GM19438 (cell line): Measurements from ENCODE around the gene ADNP.

Experiments
- ATAC-seq: cut with Tn5 transposase; IDR thresholded peaks from one replicate; pipeline ENCODE4 v1.9.1; 2021; ENCODE audit warnings: low read depth; ENCODE audit not compliant: unreplicated experiment

ADNP gene

DNA sequence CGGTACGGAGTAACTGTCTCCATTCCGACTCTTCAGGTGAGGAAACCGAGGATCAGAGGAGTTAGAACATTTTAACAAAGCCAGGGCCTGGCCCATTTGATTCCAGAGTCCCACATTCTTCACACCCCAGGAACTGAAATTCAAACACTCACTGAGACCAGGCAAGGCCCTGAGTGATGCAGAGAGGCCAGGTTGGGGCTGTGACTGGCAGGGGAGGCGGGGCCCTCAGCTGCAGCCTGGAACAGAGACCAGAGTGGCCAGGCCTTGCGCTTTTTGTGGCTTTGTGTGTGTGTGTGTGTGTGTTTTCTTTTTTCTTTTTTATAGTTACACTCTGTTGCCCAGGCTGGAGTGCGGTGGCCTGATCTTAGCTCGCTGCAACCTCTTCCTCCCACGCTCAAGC, 79.2 kb downstream of the ADNP start:
- no peak for ATAC-seq

DNA sequence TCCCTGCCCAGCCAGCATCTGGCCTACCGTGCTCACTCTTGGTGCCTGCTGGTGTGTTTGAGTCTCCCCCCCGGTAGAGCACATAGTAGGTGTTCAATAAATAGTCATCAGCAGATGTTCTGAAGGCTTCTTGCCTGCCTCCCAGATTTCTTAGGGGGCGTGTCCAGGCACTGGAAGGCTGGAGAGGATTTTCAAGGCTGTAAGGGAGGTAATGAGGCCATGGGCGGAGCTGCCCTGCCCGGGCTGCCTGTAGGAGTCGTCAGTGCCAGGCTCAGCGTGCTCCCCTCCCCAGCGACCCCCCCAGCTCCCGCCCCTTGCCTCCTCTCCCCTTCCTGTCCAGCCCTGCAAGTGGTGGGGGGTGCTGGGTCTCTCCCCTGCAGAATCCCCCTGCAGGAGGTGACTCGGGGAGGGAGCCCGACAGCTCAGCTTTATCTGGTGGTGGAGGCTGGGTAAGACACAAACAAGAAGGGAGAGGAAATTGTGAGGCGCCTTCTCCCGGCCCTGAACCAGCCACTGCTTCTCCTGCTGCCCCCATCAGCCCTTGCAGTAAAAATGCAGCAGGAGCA, 80.4 kb downstream of the ADNP start:
- ATAC-seq, result no peak

DNA sequence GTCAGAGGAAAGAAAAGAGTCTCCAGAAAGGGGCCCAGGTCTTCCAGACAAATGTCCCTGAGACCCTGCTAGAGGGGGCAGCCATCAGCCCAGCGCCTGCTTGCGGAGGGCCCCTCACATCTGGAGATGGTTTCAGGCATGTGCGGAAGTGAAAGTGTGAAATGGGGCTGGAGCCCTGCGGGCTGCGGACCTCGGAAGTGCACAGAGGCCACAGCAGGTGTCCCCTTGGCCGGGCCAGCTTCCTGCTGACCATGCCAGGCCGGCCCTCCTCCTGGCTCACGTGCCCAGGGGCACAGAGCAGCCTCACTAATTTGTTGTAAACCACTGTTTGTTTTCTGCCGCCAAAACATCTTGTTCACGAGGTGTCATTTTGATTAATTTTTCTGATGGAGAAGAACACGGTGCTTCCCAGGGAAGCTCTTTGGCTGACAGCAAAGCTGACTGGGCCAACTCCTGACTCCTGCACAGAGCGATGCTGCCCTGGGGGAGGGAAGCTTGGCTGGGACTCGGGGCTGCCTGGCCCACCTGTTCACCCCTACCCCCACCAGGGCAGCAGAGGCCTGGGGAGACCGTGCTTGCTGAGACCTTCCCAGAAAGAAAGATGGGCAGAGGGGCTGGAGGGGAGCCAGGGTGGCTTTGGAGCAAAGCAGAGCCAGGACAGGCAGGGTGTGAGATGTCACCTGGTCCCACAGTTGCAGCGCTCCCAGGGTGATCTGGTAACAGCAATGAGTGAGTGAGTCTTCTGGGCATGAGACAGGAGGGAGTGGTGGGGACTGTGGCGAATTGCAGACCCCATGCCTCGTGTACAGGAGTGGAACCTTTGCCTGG, 82.2 kb downstream of the ADNP start:
- no peak for ATAC-seq

DNA sequence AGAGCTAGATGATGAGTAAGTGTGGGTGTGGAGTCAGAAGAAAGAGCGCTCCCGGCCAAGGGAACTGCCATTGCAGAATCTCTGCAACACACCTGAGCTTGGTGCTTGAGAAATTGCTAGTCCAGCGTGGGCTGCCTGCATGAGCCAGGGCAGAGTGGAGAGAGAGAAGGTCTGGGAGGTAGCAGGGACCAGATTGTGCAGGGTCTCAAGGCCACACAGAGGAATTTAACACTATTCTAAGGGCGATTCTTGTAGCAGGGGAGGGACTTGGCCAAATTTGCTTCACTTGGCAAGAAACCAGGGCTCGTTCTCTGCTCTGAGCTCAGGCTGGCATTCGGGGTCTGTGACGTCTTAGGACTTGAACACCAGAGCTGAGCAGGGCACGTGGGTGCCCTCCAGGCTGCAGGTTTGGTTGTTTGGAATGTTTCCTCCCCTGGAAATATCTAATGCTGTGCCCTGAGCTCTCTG, 82.9 kb downstream of the ADNP start:
- no peak for ATAC-seq

DNA sequence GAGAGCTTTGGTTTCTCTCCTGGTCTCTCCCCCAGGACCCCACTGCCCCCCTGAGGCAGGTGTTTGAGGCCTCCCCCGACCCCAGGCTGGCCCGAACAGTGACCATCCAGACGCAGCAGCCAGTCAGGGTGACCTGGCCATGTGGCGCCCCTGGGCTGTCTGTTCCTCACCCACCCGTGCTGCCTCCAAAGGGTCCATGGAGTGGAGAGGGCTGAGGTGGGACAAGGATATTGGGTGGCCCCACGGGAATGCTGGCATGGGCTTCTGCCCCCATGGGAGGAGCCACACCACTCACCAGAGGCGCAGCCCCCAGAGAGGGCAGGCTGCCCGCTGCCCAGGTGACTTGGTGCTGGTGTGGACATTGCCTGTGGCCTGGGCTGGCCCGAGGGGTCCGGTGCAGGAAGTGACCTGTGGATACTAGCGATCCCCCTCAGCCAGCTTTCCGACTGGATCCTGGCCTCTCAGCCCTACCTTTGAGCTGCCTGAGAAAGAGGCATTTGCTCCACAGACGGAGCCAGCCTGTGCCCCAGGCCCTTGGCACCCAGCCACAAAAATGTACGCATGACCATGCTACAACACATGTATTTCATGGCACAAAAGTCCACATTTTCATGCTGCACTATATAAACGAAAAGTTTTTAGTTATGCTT, 85.5 kb downstream of the ADNP start:
- ATAC-seq, result no peak

DNA sequence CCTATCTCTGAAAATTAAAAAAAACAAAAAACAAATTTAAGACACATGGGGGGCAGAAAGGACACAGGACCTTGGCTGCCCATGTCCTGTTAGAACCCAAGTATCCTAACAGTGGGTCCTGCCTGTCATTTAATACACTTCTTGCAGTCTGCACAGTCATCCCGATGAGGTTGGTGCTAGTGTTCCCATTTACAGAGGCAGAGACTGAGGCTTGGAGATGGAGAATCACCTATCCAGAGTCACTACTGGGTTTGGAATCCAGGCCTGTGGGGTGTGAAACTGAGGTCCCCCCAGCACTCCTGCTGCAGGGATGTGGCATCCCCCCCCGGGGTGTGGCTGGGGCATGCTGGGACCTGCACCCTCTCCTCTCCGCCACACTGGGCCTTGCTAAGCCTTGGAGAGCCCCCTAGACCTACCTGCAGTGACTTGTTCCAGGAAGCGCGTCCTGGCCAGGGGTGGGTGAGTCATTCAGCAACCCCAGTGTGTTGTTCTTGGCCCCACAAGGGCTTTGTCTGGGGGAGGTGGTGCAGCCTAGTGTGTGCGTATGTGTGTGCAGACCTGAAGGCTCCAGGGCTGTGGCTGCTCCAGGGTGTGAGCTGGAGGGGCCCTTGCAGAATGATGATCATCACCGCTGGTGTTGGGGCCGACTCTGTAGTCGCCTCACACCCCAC, 86.7 kb downstream of the ADNP start:
- ATAC-seq, result peak; percentile 85

DNA sequence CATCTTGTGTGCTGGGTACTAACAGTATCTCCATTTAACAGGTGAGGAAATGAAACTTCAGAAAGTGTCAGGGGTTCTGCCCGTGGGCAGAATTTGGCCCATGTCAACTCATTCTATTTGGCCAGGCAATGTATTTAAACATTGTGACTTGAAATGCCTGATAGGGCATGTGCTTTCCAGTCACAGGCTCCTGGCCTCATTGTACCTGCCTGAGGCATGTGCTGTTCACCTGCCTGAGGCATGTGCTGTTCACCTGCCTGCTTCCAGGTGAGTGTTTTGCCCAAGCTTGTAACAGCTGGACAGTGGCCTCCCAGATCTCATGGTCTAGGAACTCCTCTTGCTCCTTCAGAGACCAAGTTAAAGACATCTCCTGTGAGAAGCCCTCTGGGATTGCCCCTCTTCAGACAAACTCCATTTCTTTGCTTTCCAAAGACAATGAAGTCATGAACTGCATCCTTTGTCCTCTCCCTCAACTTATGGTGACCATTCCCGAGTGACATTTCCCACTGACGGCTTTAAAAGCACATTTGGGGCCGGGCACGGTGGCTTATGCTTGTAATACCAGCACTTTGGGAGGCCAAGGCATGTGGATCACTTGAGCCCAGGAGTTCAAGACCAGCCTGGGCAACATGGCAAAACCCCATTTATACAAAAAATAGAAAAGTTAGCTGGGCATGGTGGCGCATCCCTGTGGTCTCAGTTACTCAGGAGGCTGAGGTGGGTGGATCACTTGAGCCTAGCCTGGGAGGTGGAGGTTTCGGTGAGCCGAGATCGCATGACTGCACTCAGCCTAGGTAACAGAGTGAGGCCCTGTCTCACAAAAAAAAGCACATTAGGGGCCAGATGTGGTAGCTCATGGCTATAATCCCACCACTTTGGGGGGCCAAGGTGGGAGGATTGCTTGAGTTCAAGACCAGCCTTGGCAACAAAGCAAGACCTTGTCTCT, 87.6 kb downstream of the ADNP start:
- no peak for ATAC-seq

DNA sequence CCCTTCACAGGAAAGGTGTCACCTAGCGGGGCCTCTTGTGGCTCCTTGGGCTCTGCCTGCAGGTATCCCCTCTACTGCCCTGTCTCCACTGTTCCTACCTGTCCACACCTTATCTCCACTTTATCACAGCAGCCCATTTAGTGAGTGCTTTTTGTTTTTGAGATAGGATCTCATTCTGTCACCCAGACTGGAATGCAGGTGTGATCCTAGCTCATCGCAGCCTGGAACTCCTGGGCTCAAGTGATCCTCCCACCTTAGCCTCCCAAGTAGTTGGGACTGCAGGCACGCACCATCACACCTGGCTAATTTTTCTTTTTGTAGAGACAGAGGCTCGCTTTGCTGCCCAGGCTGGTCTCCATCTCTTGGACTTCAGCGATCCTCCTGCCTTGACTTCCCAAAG, 88.4 kb downstream of the ADNP start:
- ATAC-seq, result no peak
